Psoas muscle (tissue), 8 donors: Measurements from ENCODE around the gene S1PR3. TPM values are rescaled to one million over a fixed set of nuclear protein-coding genes. Genes with fewer than 3 reads are reported as not detected.

Source experiments
- ATAC-seq, 4 donors: fragments of 200-7000 bp; cut with Tn5 transposase; one replicate each; pipeline ENCODE4 v1.9.1; 2020; ENCODE audit warnings: moderate library complexity in 3 of 4, mild to moderate bottlenecking in 2 of 4
- DNase-seq, 2 donors: peaks; one replicate each; pipeline ENCODE4 v3.0.0-alpha.2; 2020
- H3K27ac ChIP-seq: fragments of 200-600 bp; one replicate; pipeline ENCODE4 v1.8.0; 2022
- H3K27me3 ChIP-seq, 3 donors: fragments of 200-600 bp in 1 of 3; one replicate each; pipeline versions ENCODE4 v1.6.1 to v1.8.0; 2013 to 2022; ENCODE audit warnings: low read length in 2 of 3, mild to moderate bottlenecking in 2 of 3, moderate library complexity in 1 of 3; ENCODE audit not compliant: insufficient read depth in 3 of 3
- H3K36me3 ChIP-seq, 2 donors: fragments of 200-600 bp in 1 of 2; one replicate each; pipeline versions ENCODE4 v1.6.1 to v1.8.0; 2013 to 2022; ENCODE audit warnings: low read depth in 1 of 2, mild to moderate bottlenecking in 1 of 2, moderate library complexity in 1 of 2; ENCODE audit not compliant: insufficient read depth in 1 of 2
- H3K4me1 ChIP-seq: fragments of 200-600 bp; one replicate; pipeline ENCODE4 v1.8.0; 2022
- H3K4me3 ChIP-seq: fragments of 200-600 bp; one replicate; pipeline ENCODE4 v1.8.0; 2022; ENCODE audit warnings: mild to moderate bottlenecking
- H3K9me3 ChIP-seq: fragments of 200-600 bp; one replicate; pipeline ENCODE4 v1.8.0; 2022
- CTCF ChIP-seq: fragments of 200-600 bp; IDR thresholded peaks from one replicate; pipeline ENCODE4 v1.8.0; 2022; ENCODE audit warnings: antibody characterized with exemption
- WGBS, 3 donors: extraction: QIAGEN DNeasy Blood & Tissue Kit; methylation state at CpG; one replicate each; pipeline versions ENCODE4 v1.1.6 to v1.1.7; 2013; 5-methylcytosine and 5-hydroxymethylcytosine counted together
- intact Hi-C, 2 donors: fragments of 100-400 bp; cut with DNase I; formaldehyde crosslinking; loops; one replicate each; pipeline versions ENCODE4 v1.11.0 to v1.14.2; 2022
- polyA plus RNA-seq, 3 donors: library from polyadenylated mRNA; stranded (reverse); fragments of 200-250 nt; gene quantifications; one replicate each; pipeline ENCODE4 v1.2.3, GENCODE V29; 2013
- total RNA-seq, 4 donors: library from RNA; stranded (reverse); fragmentation: NEBNext Ultra II Directional in 2 of 4; extraction: Animal tissue kit (Norgen Biotek cat#: 25700) in 2 of 4; gene quantifications; one replicate each; pipeline versions ENCODE4 v1.2.1 to v1.2.4, GENCODE V29; 2021 to 2023
- donor health status: healthy with polysubstance abuse.
- donor health status: DM: no; HTN: no; CAD: no; lungs with moderate emphysema.
- donor health status: Bipolar disorder and iron deficiency.
- donor health status: healthy.
- donor health status: DM: yes; HTN: yes; CAD: no.
- donor health status: DM: no; HTN: no; CAD: no.
- donor health status: DM: no; HTN: no; CAD: no.
- donor health status: DM: yes; HTN: yes; CAD: no.

The S1PR3 gene
- total and polyA plus RNA-seq, 7 donors: 2.3 to 5.2 (median 4.7) TPM

- Histone ChIP-seq H3K4me1 (no peaks in the 10 kb centered on the region), H3K27me3 (no peaks in the 10 kb centered on the region), H3K4me3 (no peak overlapping the region), H3K9me3 (no peaks in the 10 kb centered on the region), H3K36me3 (no peaks in the 10 kb centered on the region), H3K27ac (no peak overlapping the region)
- no peak for ATAC-seq
- DNase-seq: no peak
- intact Hi-C loops: no loop called here
- 97 to 100% (median 100%) methylated on average over 2 of the region's 2 CpGs for WGBS, 3 donors
- no peak for TF ChIP-seq CTCF
These were observed 48.4 kb downstream of the S1PR3 start for GRCh38 chr9:89039664-89040063.

- DNase-seq (no peak), ATAC-seq (no peak)
- H3K27ac ChIP-seq: no peak overlapping the region
- WGBS, 3 donors: 90 to 92% (median 91%) methylated on average over 9 of the region's 9 CpGs
- no peaks in the 10 kb centered on the region for H3K27me3 ChIP-seq
- no peak for TF ChIP-seq CTCF
- H3K36me3 ChIP-seq: no peaks in the 10 kb centered on the region
- H3K4me3 ChIP-seq: no peak overlapping the region
- intact Hi-C loops: no loop called here
- no peaks in the 10 kb centered on the region for H3K4me1 ChIP-seq
- no peaks in the 10 kb centered on the region for H3K9me3 ChIP-seq
These were observed 51.7 kb downstream of the S1PR3 start for GRCh38 chr9:89042984-89043383.

GRCh38 chr9:89044104-89044503 is 52.8 kb downstream of the S1PR3 start:
- DNase-seq: no peak
- Histone ChIP-seq H3K27me3 (no peaks in the 10 kb centered on the region), H3K27ac (no peak overlapping the region), H3K4me3 (no peak overlapping the region), H3K9me3 (no peaks in the 10 kb centered on the region), H3K36me3 (no peaks in the 10 kb centered on the region), H3K4me1 (no peaks in the 10 kb centered on the region)
- TF ChIP-seq CTCF: no peak
- intact Hi-C loops: no loop called here
- WGBS, 3 donors: 85 to 89% (median 88%) methylated on average over 2 of the region's 2 CpGs
- no peak for ATAC-seq

- intact Hi-C loops: no loop called here
- H3K27ac ChIP-seq: no peak overlapping the region
- no peak for TF ChIP-seq CTCF
- H3K4me1 ChIP-seq: no peaks in the 10 kb centered on the region
- whole genome bisulfite sequencing, 3 donors: 88 to 94% (median 90%) methylated on average over 4 of the region's 4 CpGs
- no peaks in the 10 kb centered on the region for H3K9me3 ChIP-seq
- ATAC-seq (no peak), DNase-seq (no peak)
- H3K4me3 ChIP-seq: no peak overlapping the region
- no peaks in the 10 kb centered on the region for H3K27me3 ChIP-seq
- no peaks in the 10 kb centered on the region for H3K36me3 ChIP-seq
These were observed 53.6 kb downstream of the S1PR3 start for GRCh38 chr9:89044881-89045280.

GRCh38 chr9:89046832-89047231 is 55.6 kb downstream of the S1PR3 start:
- no peak for TF ChIP-seq CTCF
- intact Hi-C loops: no loop called here
- ATAC-seq: no peak
- no peaks in the 10 kb centered on the region for H3K27me3 ChIP-seq
- DNase-seq: no peak
- no peak overlapping the region for H3K4me3 ChIP-seq
- WGBS, 3 donors: 48 to 56% (median 54%) methylated on average over 2 of the region's 2 CpGs
- H3K9me3 ChIP-seq: no peaks in the 10 kb centered on the region
- H3K27ac ChIP-seq: no peak overlapping the region
- H3K4me1 ChIP-seq: no peaks in the 10 kb centered on the region
- no peaks in the 10 kb centered on the region for H3K36me3 ChIP-seq
